GM12878 (cell line): ENCODE measurements around the gene CR1. TPM values are rescaled to one million over a fixed set of nuclear protein-coding genes. Genes with fewer than 3 reads are reported as not detected.
A peak's percentile ranks its signal among the peaks of the same experiment; 100 is the strongest.

Experiments
- BRCA1 ChIP-seq: IDR thresholded peaks from 2 replicates; pipeline ENCODE4 v1.6.1; 2011; ENCODE audit warnings: low read depth, low read length, improper control_type of control experiment
- CEBPB ChIP-seq, 2 experiments: fragments of 150-350 bp in 1 of 2; IDR thresholded peaks; 2 replicates each; pipeline ENCODE4 v1.6.1; 2012 to 2014; ENCODE audit warnings: low read depth in 2 of 2, low read length in 2 of 2, borderline replicate concordance in 1 of 2, inconsistent platforms in 1 of 2
- CHD1 ChIP-seq: IDR thresholded peaks from 2 replicates; pipeline ENCODE4 v1.6.1; 2012; ENCODE audit warnings: low read depth, low read length, improper control_type of control experiment
- EED ChIP-seq: sonication (generic); IDR thresholded peaks from 2 replicates; pipeline ENCODE4 v1.6.1; 2016; ENCODE audit warnings: antibody characterized with exemption, low read depth
- HSF1 ChIP-seq: fragments of 150-350 bp; IDR thresholded peaks from 2 replicates; pipeline ENCODE4 v1.6.1; 2014; ENCODE audit warnings: mild to moderate bottlenecking, low read depth, low read length
- JUNB ChIP-seq: IDR thresholded peaks from 2 replicates; pipeline ENCODE4 v1.6.1; 2016; ENCODE audit warnings: antibody characterized with exemption, mild to moderate bottlenecking
- KDM1A ChIP-seq: fragments of 200-600 bp; sonication (generic); IDR thresholded peaks from 2 replicates; pipeline ENCODE4 v1.6.1; 2016; ENCODE audit warnings: borderline replicate concordance
- LARP7 ChIP-seq: fragments of 450-650 bp; IDR thresholded peaks from 2 replicates; pipeline ENCODE4 v1.6.1; 2017; ENCODE audit warnings: mild to moderate bottlenecking
- MAX ChIP-seq: IDR thresholded peaks from 2 replicates; pipeline ENCODE4 v1.6.1; 2012; ENCODE audit warnings: low read depth, low read length, improper control_type of control experiment
- MTA3 ChIP-seq: IDR thresholded peaks from 2 replicates; pipeline ENCODE4 v1.6.1; 2012; ENCODE audit warnings: low read length, inconsistent platforms, borderline replicate concordance
- NR2C1 ChIP-seq: fragments of 450-650 bp; IDR thresholded peaks from 2 replicates; pipeline ENCODE4 v1.6.1; 2017; ENCODE audit warnings: antibody characterized with exemption, mild to moderate bottlenecking, moderate library complexity
- NR2F1 ChIP-seq: fragments of 450-650 bp; conservative IDR thresholded peaks from 2 replicates; pipeline ENCODE4 v1.6.1; 2017; ENCODE audit warnings: mild to moderate bottlenecking
- POU2F2 ChIP-seq: IDR thresholded peaks from 3 replicates; pipeline ENCODE4 v1.6.1; 2011; ENCODE audit warnings: low read depth, mild to moderate bottlenecking, low read length, borderline replicate concordance
- SIX5 ChIP-seq: IDR thresholded peaks from 2 replicates; pipeline ENCODE4 v1.6.1; 2011; ENCODE audit warnings: mild to moderate bottlenecking, low read depth, low read length, moderate library complexity; ENCODE audit not compliant: severe bottlenecking
- SREBF1 ChIP-seq: IDR thresholded peaks from 2 replicates; pipeline ENCODE4 v1.6.1; 2012; ENCODE audit warnings: mild to moderate bottlenecking, low read length
- TBL1XR1 ChIP-seq: IDR thresholded peaks from 2 replicates; pipeline ENCODE4 v1.6.1; 2012; ENCODE audit warnings: low read depth, low read length, improper control_type of control experiment
- YBX1 ChIP-seq: fragments of 450-650 bp; IDR thresholded peaks from 2 replicates; pipeline ENCODE4 v1.6.1; 2016; ENCODE audit warnings: antibody characterized with exemption
- polyA plus RNA-seq, 11 experiments: library from polyadenylated mRNA; depleted of rRNA in 4 of 11; unstranded in 6 of 11; stranded (reverse) in 5 of 11; fragments of >200 nt; fragmentation: Nextera tagmentation in 4 of 11; fragmentation: Illumina TruSeq in 1 of 11; extraction: Ambion mirVana in 4 of 11; extraction: Trizol in 1 of 11; gene quantifications; 1 replicate in 1 of 11; 2 replicates in 10 of 11; pipeline versions ENCODE4 v1.2.1 to v1.2.3, GENCODE V29; 2011 to 2016; ENCODE audit warnings: inconsistent platforms in 2 of 11, missing spikeins in 2 of 11, low read depth in 1 of 11
- total RNA-seq, 4 experiments: library from RNA; depleted of rRNA in 3 of 4; stranded (reverse); fragments of >200 nt in 3 of 4; fragmentation: Illumina TruSeq in 1 of 4; extraction: Trizol in 1 of 4; gene quantifications; 2 replicates each; pipeline versions ENCODE4 v1.2.1 to v1.2.3, GENCODE V29; 2013 to 2021
- TF ChIP-seq, protein P1 (sequence below): fragments of 450-650 bp; IDR thresholded peaks from 2 replicates; pipeline ENCODE4 v1.6.1; 2016; ENCODE audit warnings: mild to moderate bottlenecking
- TF ChIP-seq, protein P2 (sequence below): fragments of 450-650 bp; IDR thresholded peaks from 2 replicates; pipeline ENCODE4 v1.6.1; 2017; ENCODE audit warnings: mild to moderate bottlenecking, moderate library complexity

Gene CR1
- total and polyA plus RNA-seq, 10 of the 15 experiments (the other 5 are each of a cell fraction or from before 2014, with no cell fraction given): 0.30 to 8.0 (median 4.3) TPM

DNA sequence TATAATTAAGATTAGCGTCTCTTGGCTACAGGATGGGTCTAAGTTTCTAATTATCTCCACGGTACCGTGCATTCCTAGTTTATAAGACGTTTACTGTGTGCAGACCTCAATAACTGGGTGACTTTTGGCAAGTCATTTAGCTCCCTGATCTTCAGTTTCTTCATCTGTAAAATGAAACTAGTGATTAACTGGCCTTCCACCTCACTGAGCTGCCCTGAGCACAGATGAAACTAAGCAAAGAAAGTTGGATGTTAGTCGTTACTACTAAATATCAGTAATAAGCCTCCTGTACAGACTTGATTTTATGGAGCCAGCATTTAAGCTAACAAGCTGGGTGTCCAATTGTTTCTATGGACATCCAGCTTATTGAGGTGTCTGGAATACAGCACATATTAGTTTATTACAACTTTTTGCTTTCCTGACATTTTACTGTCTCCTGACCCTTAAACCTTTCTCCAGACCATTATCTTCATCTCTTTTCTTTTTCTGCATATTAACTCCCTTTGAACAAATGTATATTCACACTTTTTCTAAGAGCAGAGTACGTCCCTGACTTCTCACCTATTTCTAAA lies 40.7 kb upstream of the CR1 start (continued):
- TF ChIP-seq SIX5 (no peak), MAX (no peak), CEBPB (IDR thresholded peaks at IDR 0.05; ENCODE audit: borderline replicate concordance in 1 of 2, low read depth in 2 of 2, low read length in 2 of 2) (0 out of 4 replicates have a peak, but pooled peaks of 1 of the 2 experiments have one; percentile 5), NR2C1 (no peak), CHD1 (no peak), HSF1 (no peak), MTA3 (no peak; the same call in none of the 2 replicates), YBX1 (no peak), LARP7 (no peak), KDM1A (no peak), NR2F1 (no peak), JUNB (peak; percentile 20; the same call in 1 of the 2 replicates), TBL1XR1 (no peak), EED (no peak), BRCA1 (no peak), POU2F2 (no peak), SREBF1 (no peak)
- TF ChIP-seq, protein P1, sequence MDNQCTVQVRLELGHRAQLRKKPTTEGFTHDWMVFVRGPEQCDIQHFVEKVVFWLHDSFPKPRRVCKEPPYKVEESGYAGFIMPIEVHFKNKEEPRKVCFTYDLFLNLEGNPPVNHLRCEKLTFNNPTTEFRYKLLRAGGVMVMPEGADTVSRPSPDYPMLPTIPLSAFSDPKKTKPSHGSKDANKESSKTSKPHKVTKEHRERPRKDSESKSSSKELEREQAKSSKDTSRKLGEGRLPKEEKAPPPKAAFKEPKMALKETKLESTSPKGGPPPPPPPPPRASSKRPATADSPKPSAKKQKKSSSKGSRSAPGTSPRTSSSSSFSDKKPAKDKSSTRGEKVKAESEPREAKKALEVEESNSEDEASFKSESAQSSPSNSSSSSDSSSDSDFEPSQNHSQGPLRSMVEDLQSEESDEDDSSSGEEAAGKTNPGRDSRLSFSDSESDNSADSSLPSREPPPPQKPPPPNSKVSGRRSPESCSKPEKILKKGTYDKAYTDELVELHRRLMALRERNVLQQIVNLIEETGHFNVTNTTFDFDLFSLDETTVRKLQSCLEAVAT: no peak
- TF ChIP-seq, protein P2, sequence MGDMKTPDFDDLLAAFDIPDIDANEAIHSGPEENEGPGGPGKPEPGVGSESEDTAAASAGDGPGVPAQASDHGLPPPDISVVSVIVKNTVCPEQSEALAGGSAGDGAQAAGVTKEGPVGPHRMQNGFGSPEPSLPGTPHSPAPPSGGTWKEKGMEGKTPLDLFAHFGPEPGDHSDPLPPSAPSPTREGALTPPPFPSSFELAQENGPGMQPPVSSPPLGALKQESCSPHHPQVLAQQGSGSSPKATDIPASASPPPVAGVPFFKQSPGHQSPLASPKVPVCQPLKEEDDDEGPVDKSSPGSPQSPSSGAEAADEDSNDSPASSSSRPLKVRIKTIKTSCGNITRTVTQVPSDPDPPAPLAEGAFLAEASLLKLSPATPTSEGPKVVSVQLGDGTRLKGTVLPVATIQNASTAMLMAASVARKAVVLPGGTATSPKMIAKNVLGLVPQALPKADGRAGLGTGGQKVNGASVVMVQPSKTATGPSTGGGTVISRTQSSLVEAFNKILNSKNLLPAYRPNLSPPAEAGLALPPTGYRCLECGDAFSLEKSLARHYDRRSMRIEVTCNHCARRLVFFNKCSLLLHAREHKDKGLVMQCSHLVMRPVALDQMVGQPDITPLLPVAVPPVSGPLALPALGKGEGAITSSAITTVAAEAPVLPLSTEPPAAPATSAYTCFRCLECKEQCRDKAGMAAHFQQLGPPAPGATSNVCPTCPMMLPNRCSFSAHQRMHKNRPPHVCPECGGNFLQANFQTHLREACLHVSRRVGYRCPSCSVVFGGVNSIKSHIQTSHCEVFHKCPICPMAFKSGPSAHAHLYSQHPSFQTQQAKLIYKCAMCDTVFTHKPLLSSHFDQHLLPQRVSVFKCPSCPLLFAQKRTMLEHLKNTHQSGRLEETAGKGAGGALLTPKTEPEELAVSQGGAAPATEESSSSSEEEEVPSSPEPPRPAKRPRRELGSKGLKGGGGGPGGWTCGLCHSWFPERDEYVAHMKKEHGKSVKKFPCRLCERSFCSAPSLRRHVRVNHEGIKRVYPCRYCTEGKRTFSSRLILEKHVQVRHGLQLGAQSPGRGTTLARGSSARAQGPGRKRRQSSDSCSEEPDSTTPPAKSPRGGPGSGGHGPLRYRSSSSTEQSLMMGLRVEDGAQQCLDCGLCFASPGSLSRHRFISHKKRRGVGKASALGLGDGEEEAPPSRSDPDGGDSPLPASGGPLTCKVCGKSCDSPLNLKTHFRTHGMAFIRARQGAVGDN: no peak
